ENCODE data around the gene RB1.

- TF ChIP-seq EZH2 (IDR thresholded peaks at IDR 0.05; ENCODE audit: insufficient read depth, poor library complexity, severe bottlenecking) (no peak), EZH2phosphoT487 (IDR thresholded peaks at IDR 0.05; ENCODE audit: insufficient read depth, low read depth) (no peak)
Observed at GRCh38 chr13:48383384-48383783, 79.8 kb downstream of the RB1 start.
